GM19397 (cell line): ENCODE data around the gene KRAS.

Experiments
- ATAC-seq: cut with Tn5 transposase; IDR thresholded peaks from one replicate; pipeline ENCODE4 v1.9.1; 2021; ENCODE audit warnings: mild to moderate bottlenecking, moderate library complexity; ENCODE audit not compliant: unreplicated experiment

KRAS gene

GRCh38 chr12:25256826-25257225, 6.1 kb upstream of the KRAS start:
- no peak for ATAC-seq

- no peak for ATAC-seq
Observed at GRCh38 chr12:25256005-25256404, 5.3 kb upstream of the KRAS start.

GRCh38 chr12:25254271-25254880, 3.6 kb upstream of the KRAS start:
- ATAC-seq = no peak

GRCh38 chr12:25253371-25254068, 2.8 kb upstream of the KRAS start:
- ATAC-seq = no peak

- no peak for ATAC-seq
Observed at GRCh38 chr12:25252946-25253345, 2.2 kb upstream of the KRAS start.

- no peak for ATAC-seq
Observed at GRCh38 chr12:25251769-25252168, 1.0 kb upstream of the KRAS start.

- peak; percentile 24 for ATAC-seq
Observed at GRCh38 chr12:25249931-25250738, 594 bp downstream of the KRAS start.

GRCh38 chr12:25248732-25249131, 2.0 kb downstream of the KRAS start:
- ATAC-seq = no peak

- ATAC-seq = no peak
Observed at GRCh38 chr12:25248137-25248536, 2.6 kb downstream of the KRAS start.

- ATAC-seq = no peak
Observed at GRCh38 chr12:25245491-25245890, 5.2 kb downstream of the KRAS start.

GRCh38 chr12:25243680-25243990, 7.1 kb downstream of the KRAS start:
- ATAC-seq = no peak

- ATAC-seq = no peak
Observed at GRCh38 chr12:25242981-25243679, 7.6 kb downstream of the KRAS start.

GRCh38 chr12:25241167-25242020, 9.3 kb downstream of the KRAS start:
- ATAC-seq = no peak

GRCh38 chr12:25236626-25237025, 14.1 kb downstream of the KRAS start:
- no peak for ATAC-seq

GRCh38 chr12:25236190-25236589, 14.5 kb downstream of the KRAS start:
- ATAC-seq = no peak

- ATAC-seq = no peak
Observed at GRCh38 chr12:25213338-25213737, 37.4 kb downstream of the KRAS start.

GRCh38 chr12:25208554-25208953, 42.2 kb downstream of the KRAS start:
- no peak for ATAC-seq

GRCh38 chr12:25207846-25208245, 42.9 kb downstream of the KRAS start:
- no peak for ATAC-seq

GRCh38 chr12:25207411-25207810, 43.3 kb downstream of the KRAS start:
- ATAC-seq = no peak

GRCh38 chr12:25202137-25202536, 48.6 kb downstream of the KRAS start:
- ATAC-seq = no peak

GRCh38 chr12:25200703-25201102, 50.0 kb downstream of the KRAS start:
- ATAC-seq = no peak
